HG02981 (cell line): ENCODE measurements around the gene PLEKHH1.
"Not testable (repeated sequence)": the region's sequence is repeated elsewhere in the genome, so short reads cannot be mapped to it uniquely, and the experiment has no call there.

Experiments
- ATAC-seq: cut with Tn5 transposase; IDR thresholded peaks from one replicate; pipeline ENCODE4 v1.9.1; 2021; ENCODE audit warnings: mild to moderate bottlenecking, moderate library complexity; ENCODE audit not compliant: unreplicated experiment

Gene PLEKHH1

GRCh38 chr14:67579636-67580035 is 46.5 kb downstream of the PLEKHH1 start:
- no peak for ATAC-seq

GRCh38 chr14:67580336-67581171 is 47.5 kb downstream of the PLEKHH1 start:
- ATAC-seq = no peak

GRCh38 chr14:67581643-67582042 is 48.6 kb downstream of the PLEKHH1 start:
- no peak for ATAC-seq

GRCh38 chr14:67582061-67582460 is 49.0 kb downstream of the PLEKHH1 start:
- ATAC-seq = no peak

GRCh38 chr14:67583711-67584644 is 50.9 kb downstream of the PLEKHH1 start:
- no peak for ATAC-seq

- ATAC-seq = no peak
These were observed 51.9 kb downstream of the PLEKHH1 start for GRCh38 chr14:67584978-67585377.

GRCh38 chr14:67586369-67586768 is 53.3 kb downstream of the PLEKHH1 start:
- no peak for ATAC-seq

- ATAC-seq = no peak
These were observed 56.2 kb downstream of the PLEKHH1 start for GRCh38 chr14:67589204-67589770.

GRCh38 chr14:67593650-67594049 is 60.6 kb downstream of the PLEKHH1 start:
- not testable (repeated sequence) for ATAC-seq

- no peak for ATAC-seq
These were observed 62.3 kb downstream of the PLEKHH1 start for GRCh38 chr14:67595392-67595791.

GRCh38 chr14:67599698-67600561 is 66.8 kb downstream of the PLEKHH1 start, which contains the start of gene PIGH:
TSS of gene PIGH (minus strand) at chr14:67600268. CDS start at chr14:67600203, 65 bp downstream.
- ATAC-seq = peak; percentile 91

- ATAC-seq = not testable (repeated sequence)
These were observed 67.5 kb downstream of the PLEKHH1 start for GRCh38 chr14:67600562-67600974.

GRCh38 chr14:67602076-67602475 is 69.0 kb downstream of the PLEKHH1 start:
- no peak for ATAC-seq

- ATAC-seq = peak; percentile 80
These were observed 70.0 kb downstream of the PLEKHH1 start for GRCh38 chr14:67602995-67603545.

- no peak for ATAC-seq
These were observed 74.6 kb downstream of the PLEKHH1 start for GRCh38 chr14:67607646-67608045.

GRCh38 chr14:67609642-67610310 is 76.7 kb downstream of the PLEKHH1 start:
- ATAC-seq = no peak

GRCh38 chr14:67610491-67610890 is 77.4 kb downstream of the PLEKHH1 start:
- no peak for ATAC-seq

GRCh38 chr14:67618617-67619063 is 85.5 kb downstream of the PLEKHH1 start:
- ATAC-seq = peak; percentile 44
